Testis (tissue), 3 donors: ENCODE data around the gene TICAM1. TPM values are rescaled to one million over a fixed set of nuclear protein-coding genes. Genes with fewer than 3 reads are reported as not detected.
"Not testable (repeated sequence)": the region's sequence is repeated elsewhere in the genome, so short reads cannot be mapped to it uniquely, and the experiment has no call there.

ENCODE experiments used
- DNase-seq: peaks from one replicate; pipeline ENCODE4 v3.0.0-alpha.2; 2019
- H3K27ac ChIP-seq, 2 donors: fragments of 200-600 bp; sonication (generic); one replicate each; pipeline ENCODE4 v1.5.1; 2019
- H3K27me3 ChIP-seq: fragments of 200-600 bp; sonication (generic); one replicate; pipeline ENCODE4 v1.5.1; 2019
- H3K36me3 ChIP-seq: fragments of 200-600 bp; sonication (generic); one replicate; pipeline ENCODE4 v1.5.1; 2017; ENCODE audit warnings: low read depth; ENCODE audit errors: missing control alignments
- H3K4me1 ChIP-seq: fragments of 200-600 bp; sonication (generic); one replicate; pipeline ENCODE4 v1.5.1; 2019
- H3K4me3 ChIP-seq, 2 donors: fragments of 200-600 bp; sonication (generic); one replicate each; pipeline ENCODE4 v1.5.1; 2017 to 2019
- H3K9me3 ChIP-seq: fragments of 200-600 bp; sonication (generic); one replicate; pipeline ENCODE4 v1.5.1; 2017
- POLR2A ChIP-seq: fragments of 450-650 bp; IDR thresholded peaks from one replicate; pipeline ENCODE4 v1.6.1; 2017; ENCODE audit warnings: antibody characterized with exemption, mild to moderate bottlenecking, moderate library complexity
- WGBS, 2 donors: methylation state at CpG; one replicate each; pipeline ENCODE4 v1.1.5; 2018; 5-methylcytosine and 5-hydroxymethylcytosine counted together
- intact Hi-C: fragments of 100-400 bp; cut with DNase I; formaldehyde crosslinking; loops from one replicate; pipeline ENCODE4 v1.15.1; 2023; ENCODE audit warnings: low total_unique reads
- polyA plus RNA-seq: library from polyadenylated mRNA; stranded (reverse); fragments of 350-450 nt; fragmentation: Illumina TruSeq; extraction: RNeasy Lipid Tissue Mini Kit (QIAGEN cat#74804); gene quantifications from one replicate; pipeline ENCODE4 v1.2.3, GENCODE V29; 2014; ENCODE audit warnings: low read depth, low replicate concordance; ENCODE audit not compliant: insufficient read depth
- total RNA-seq, 2 donors: library from RNA; depleted of rRNA; stranded (reverse); fragments of >200 nt; gene quantifications; one replicate each; pipeline ENCODE4 v1.2.3, GENCODE V29; 2016
- TF ChIP-seq, protein P1 (sequence below), 3 experiments: fragments of 450-650 bp in 2 of 3; fragments of 200-600 bp in 1 of 3; sonication (generic) in 1 of 3; IDR thresholded peaks; one replicate each; pipeline ENCODE4 v1.5.1; 2016 to 2019; ENCODE audit warnings: antibody characterized with exemption in 3 of 3, mild to moderate bottlenecking in 2 of 3, moderate library complexity in 1 of 3

Gene TICAM1
- total and polyA plus RNA-seq, 3 donors from 2014 or later, result 4.8 to 6.3 (median 5.0) TPM

DNA sequence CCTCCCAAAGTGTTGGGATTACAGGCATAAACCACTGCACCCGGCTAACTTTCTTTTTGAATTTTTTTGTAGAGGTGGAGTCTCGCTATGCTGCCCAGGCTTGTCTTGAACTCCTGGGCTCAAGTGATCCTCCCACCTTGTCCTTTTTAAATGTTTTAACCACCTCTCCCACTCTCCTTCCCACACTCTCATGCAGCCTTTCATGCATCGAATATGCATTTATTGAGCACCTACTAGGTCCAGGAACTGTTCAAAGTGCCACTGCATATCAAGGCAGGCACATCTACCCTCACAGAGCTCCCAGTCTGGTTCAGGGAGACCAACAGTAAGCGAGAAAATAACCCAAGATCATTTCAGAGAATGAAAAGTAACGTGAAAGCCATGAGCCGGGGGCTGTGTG, 1.2 kb downstream of the TICAM1 start:
- intact Hi-C loops, result no loop called here
- Histone ChIP-seq H3K4me3 (no peak overlapping the region), H3K27ac (peak overlapping the region in 1 of 2 donors; percentile 78), H3K27me3 (no peaks in the 10 kb centered on the region), H3K9me3 (no peaks in the 10 kb centered on the region), H3K4me1 (peaks cover 8% of the 10 kb centered on the region), H3K36me3 (no peaks in the 10 kb centered on the region)
- WGBS, 2 donors, result 88 to 95% methylated on average over 6 of the region's 6 CpGs
- DNase-seq, result no peak
- no peak for TF ChIP-seq POLR2A
- TF ChIP-seq, protein P1, sequence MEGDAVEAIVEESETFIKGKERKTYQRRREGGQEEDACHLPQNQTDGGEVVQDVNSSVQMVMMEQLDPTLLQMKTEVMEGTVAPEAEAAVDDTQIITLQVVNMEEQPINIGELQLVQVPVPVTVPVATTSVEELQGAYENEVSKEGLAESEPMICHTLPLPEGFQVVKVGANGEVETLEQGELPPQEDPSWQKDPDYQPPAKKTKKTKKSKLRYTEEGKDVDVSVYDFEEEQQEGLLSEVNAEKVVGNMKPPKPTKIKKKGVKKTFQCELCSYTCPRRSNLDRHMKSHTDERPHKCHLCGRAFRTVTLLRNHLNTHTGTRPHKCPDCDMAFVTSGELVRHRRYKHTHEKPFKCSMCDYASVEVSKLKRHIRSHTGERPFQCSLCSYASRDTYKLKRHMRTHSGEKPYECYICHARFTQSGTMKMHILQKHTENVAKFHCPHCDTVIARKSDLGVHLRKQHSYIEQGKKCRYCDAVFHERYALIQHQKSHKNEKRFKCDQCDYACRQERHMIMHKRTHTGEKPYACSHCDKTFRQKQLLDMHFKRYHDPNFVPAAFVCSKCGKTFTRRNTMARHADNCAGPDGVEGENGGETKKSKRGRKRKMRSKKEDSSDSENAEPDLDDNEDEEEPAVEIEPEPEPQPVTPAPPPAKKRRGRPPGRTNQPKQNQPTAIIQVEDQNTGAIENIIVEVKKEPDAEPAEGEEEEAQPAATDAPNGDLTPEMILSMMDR (IDR thresholded peaks at IDR 0.05), result no peak

DNA sequence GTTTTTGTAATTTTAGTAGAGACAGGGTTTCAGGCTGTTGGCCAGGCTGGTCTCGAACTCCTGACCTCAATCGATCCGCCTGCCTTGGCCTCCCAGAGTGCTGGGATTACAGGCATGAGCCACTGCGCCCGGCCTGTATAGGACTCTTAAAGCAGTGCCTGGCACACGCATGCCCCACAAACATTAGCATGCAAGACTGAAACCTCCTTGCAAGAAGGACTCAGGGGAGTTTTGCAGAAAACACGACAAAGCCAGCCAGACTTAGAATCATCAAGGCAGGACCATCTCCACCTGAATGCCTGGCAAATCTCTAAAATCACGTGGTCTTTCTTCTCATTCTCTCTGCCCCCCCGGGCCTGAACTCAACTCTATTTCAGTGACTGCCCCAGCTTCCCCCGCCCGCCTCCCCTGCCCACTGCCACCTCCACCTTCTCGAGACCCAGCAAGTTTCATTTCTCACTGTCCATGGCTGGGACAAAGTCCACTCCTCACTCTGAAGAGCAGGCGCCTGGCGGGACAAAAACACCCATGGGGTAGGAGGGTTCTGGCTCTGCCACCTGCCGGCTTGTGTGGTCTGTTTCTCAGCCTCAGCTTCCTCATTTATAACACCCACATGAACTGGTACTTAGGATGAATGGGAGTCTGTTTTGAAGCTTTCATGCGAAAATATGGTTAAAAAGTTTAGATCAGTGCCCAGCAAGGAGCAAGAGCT, 2.4 kb downstream of the TICAM1 start:
- intact Hi-C loops, result no loop called here
- Histone ChIP-seq H3K36me3 (no peaks in the 10 kb centered on the region), H3K4me1 (peaks cover 8% of the 10 kb centered on the region), H3K4me3 (no peak overlapping the region), H3K27me3 (no peaks in the 10 kb centered on the region), H3K27ac (no peak overlapping the region), H3K9me3 (no peaks in the 10 kb centered on the region)
- WGBS, 2 donors, result 77 to 82% methylated on average over 15 to 16 of the region's 16 CpGs
- DNase-seq, result no peak
- TF ChIP-seq, protein P1 (IDR thresholded peaks at IDR 0.05), result no peak
- TF ChIP-seq POLR2A, result no peak

- intact Hi-C loops, result no loop called here
- H3K4me3 ChIP-seq, result no peak overlapping the region
- H3K27ac ChIP-seq, result no peak overlapping the region
- H3K4me1 ChIP-seq, result no peaks in the 10 kb centered on the region
- H3K36me3 ChIP-seq, result no peaks in the 10 kb centered on the region
- TF ChIP-seq, protein P1 (IDR thresholded peaks at IDR 0.05), result no peak
- no peak for TF ChIP-seq POLR2A
- 82 to 85% methylated on average over 6 of the region's 6 CpGs for WGBS, 2 donors
- no peaks in the 10 kb centered on the region for H3K9me3 ChIP-seq
- no peak for DNase-seq
- H3K27me3 ChIP-seq, result no peaks in the 10 kb centered on the region
Measured at GRCh38 chr19:4823577-4823976, 7.9 kb downstream of the TICAM1 start.

DNA sequence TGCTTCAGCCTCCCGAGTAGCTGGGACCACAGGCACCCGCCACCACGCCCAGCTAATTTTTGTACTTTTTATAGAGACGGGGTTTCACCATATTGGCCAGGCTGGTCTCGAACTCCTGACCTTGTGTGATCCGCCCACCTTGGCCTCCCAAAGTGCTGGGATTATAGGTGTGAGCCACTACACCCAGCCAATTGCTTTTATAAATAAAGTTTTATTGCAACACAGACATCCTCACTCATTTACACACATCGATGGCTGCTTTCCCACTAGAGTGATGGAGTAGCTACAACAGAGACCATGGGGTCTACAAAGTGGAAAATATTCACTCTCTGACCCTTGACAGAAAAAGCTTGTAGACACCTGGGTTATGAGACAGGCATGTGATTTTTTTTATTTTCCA, 9.2 kb downstream of the TICAM1 start:
- intact Hi-C loops, DNase-seq, H3K9me3 ChIP-seq, H3K27ac ChIP-seq, H3K4me3 ChIP-seq, H3K4me1 ChIP-seq, H3K27me3 ChIP-seq, H3K36me3 ChIP-seq: not testable (repeated sequence)
- WGBS, 2 donors, result 98 to 99% methylated on average over 7 of the region's 7 CpGs

- H3K36me3 ChIP-seq, result no peaks in the 10 kb centered on the region
- TF ChIP-seq, protein P1 (IDR thresholded peaks at IDR 0.05), result no peak
- TF ChIP-seq POLR2A, result no peak
- 91 to 94% methylated on average over 4 of the region's 4 CpGs for WGBS, 2 donors
Measured at GRCh38 chr19:4821265-4821664, 10.2 kb downstream of the TICAM1 start.

More at GRCh38 chr19:4821265-4821664, 10.2 kb downstream of the TICAM1 start:
- DNase-seq, result no peak
- intact Hi-C loops, result no loop called here
- H3K4me3 ChIP-seq, result no peak overlapping the region
- no peak overlapping the region for H3K27ac ChIP-seq
- H3K27me3 ChIP-seq, result no peaks in the 10 kb centered on the region
- H3K4me1 ChIP-seq, result no peaks in the 10 kb centered on the region
- H3K9me3 ChIP-seq, result no peaks in the 10 kb centered on the region
